DOHH2 (cell line): Measurements from ENCODE around the gene CSNK2A2.

ENCODE experiments used
- CTCF ChIP-seq: fragments of 200-600 bp; sonication (generic); IDR thresholded peaks from one replicate; pipeline ENCODE4 v1.5.1; 2014; ENCODE audit warnings: antibody characterized with exemption, mild to moderate bottlenecking, low read depth, low read length; ENCODE audit not compliant: poor library complexity, severe bottlenecking
- EZH2phosphoT487 ChIP-seq: fragments of 200-600 bp; sonication (generic); IDR thresholded peaks from 2 replicates; pipeline ENCODE4 v1.6.1; 2017; ENCODE audit warnings: borderline replicate concordance, mild to moderate bottlenecking, antibody characterized with exemption, low read length, moderate library complexity, mixed read lengths

GRCh38 chr16:58138852-58139251 lies 59.1 kb downstream of the CSNK2A2 start:
- no peak for TF ChIP-seq CTCF
- TF ChIP-seq EZH2phosphoT487 = no peak
